Fibroblast of lung (primary cell): ENCODE measurements around the gene SUPT5H. TPM values are rescaled to one million over a fixed set of nuclear protein-coding genes. Genes with fewer than 3 reads are reported as not detected.

Experiments used
- DNase-seq, 2 donors: peaks; one replicate each; pipeline versions ENCODE4 v3.0.0 to v3.0.0-alpha.2; 2010; ENCODE audit warnings: low read depth in 2 of 2
- H2AFZ ChIP-seq: 2 replicates; pipeline ENCODE4 v1.5.1; 2012; ENCODE audit warnings: low read length, control low read depth, inconsistent platforms
- H3K27ac ChIP-seq: 2 replicates; pipeline ENCODE4 v1.5.1; 2011; ENCODE audit warnings: low read length, control low read depth; ENCODE audit not compliant: insufficient read depth
- H3K27me3 ChIP-seq: 2 replicates; pipeline ENCODE4 v1.5.1; 2011; ENCODE audit warnings: mild to moderate bottlenecking, low read length; ENCODE audit not compliant: control insufficient read depth, insufficient read depth
- H3K36me3 ChIP-seq: 2 replicates; pipeline ENCODE4 v1.5.1; 2011; ENCODE audit warnings: low read length; ENCODE audit not compliant: control insufficient read depth, insufficient read depth
- H3K4me1 ChIP-seq: 2 replicates; pipeline ENCODE4 v1.5.1; 2011; ENCODE audit warnings: low read length; ENCODE audit not compliant: control insufficient read depth, insufficient read depth; ENCODE audit errors: extremely low read depth
- H3K4me2 ChIP-seq: 2 replicates; pipeline ENCODE4 v1.5.1; 2011; ENCODE audit warnings: low read length, control low read depth; ENCODE audit not compliant: insufficient read depth; ENCODE audit errors: extremely low read depth
- H3K4me3 ChIP-seq, 4 experiments: fragments of 200-600 bp in 1 of 4; sonication (generic) in 1 of 4; replicated peaks in 1 of 4; 2 replicates each; pipeline ENCODE4 v1.5.1; 2011 to 2016; ENCODE audit warnings: low read length in 4 of 4, low read depth in 3 of 4, mild to moderate bottlenecking in 3 of 4, control low read depth in 2 of 4, inconsistent platforms in 1 of 4, mixed read lengths in 1 of 4; ENCODE audit not compliant: insufficient read depth in 1 of 4; ENCODE audit errors: control extremely low read depth in 1 of 4
- H3K79me2 ChIP-seq: 2 replicates; pipeline ENCODE4 v1.5.1; 2012; ENCODE audit warnings: mild to moderate bottlenecking, low read length, inconsistent platforms; ENCODE audit not compliant: control insufficient read depth, insufficient read depth
- H3K9ac ChIP-seq: 2 replicates; pipeline ENCODE4 v1.5.1; 2011; ENCODE audit warnings: mild to moderate bottlenecking, low read length, control low read depth; ENCODE audit not compliant: insufficient read depth
- H3K9me3 ChIP-seq: 2 replicates; pipeline ENCODE4 v1.5.1; 2012; ENCODE audit warnings: low read depth, low read length; ENCODE audit not compliant: control insufficient read depth, insufficient read depth
- H4K20me1 ChIP-seq: 2 replicates; pipeline ENCODE4 v1.5.1; 2011; ENCODE audit warnings: low read length; ENCODE audit not compliant: control insufficient read depth, insufficient read depth; ENCODE audit errors: extremely low read depth
- EZH2 ChIP-seq: IDR thresholded peaks from 2 replicates; pipeline ENCODE4 v1.5.1; 2012; ENCODE audit warnings: low read length, control low read depth, mild to moderate bottlenecking; ENCODE audit errors: missing control alignments
- polyA plus RNA-seq, 2 donors: library from polyadenylated mRNA; depleted of rRNA in 1 of 2; stranded (reverse) in 1 of 2; unstranded in 1 of 2; fragments of >200 nt; gene quantifications; 2 replicates each; pipeline ENCODE4 v1.2.1, GENCODE V29; 2011 to 2012; ENCODE audit warnings: missing spikeins in 1 of 2
- total RNA-seq: library from RNA; depleted of rRNA; stranded (reverse); fragments of >200 nt; gene quantifications from 2 replicates; pipeline ENCODE4 v1.2.1, GENCODE V29; 2014
- TF ChIP-seq, protein P1 (sequence below), 2 donors: IDR thresholded peaks in 1 of 2; conservative IDR thresholded peaks in 1 of 2; 1 replicate in 1 of 2; 2 replicates in 1 of 2; pipeline ENCODE4 v1.5.1; 2011 to 2012; ENCODE audit warnings: low read length in 2 of 2, control low read depth in 1 of 2, inconsistent platforms in 1 of 2, low read depth in 1 of 2, mild to moderate bottlenecking in 1 of 2

The SUPT5H gene
- total and polyA plus RNA-seq, 2 donors (not counting 1 experiment from before 2014, with no cell fraction given): 50.2 to 77.8 TPM

DNA sequence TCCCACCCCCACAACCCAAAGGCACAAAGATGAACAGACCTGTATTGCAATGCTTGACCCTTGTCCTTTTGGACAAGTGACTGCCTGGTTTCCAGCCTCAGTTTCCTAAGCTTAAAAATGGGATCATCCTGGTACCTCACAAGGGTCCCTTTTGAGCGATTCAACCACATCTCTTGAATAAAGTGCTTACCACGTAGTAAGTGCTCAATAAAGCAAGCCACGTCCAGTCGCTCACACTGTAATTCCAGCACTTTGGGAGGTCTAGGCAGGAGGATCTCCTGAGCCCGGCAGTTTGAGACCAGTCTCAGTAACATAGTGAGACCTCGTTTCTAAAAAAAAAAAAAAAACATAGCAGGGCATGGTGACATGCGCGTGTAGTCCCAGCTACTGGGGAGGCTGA lies 54.5 kb downstream of the SUPT5H start:
- no peaks in the 10 kb centered on the region for H3K36me3 ChIP-seq
- H3K4me3 ChIP-seq: no peak overlapping the region
- no peak overlapping the region for H2AFZ ChIP-seq
- DNase-seq: no peak
- H3K9me3 ChIP-seq: no peaks in the 10 kb centered on the region
- H3K79me2 ChIP-seq: no peaks in the 10 kb centered on the region
- TF ChIP-seq EZH2: no peak
- TF ChIP-seq, protein P1, sequence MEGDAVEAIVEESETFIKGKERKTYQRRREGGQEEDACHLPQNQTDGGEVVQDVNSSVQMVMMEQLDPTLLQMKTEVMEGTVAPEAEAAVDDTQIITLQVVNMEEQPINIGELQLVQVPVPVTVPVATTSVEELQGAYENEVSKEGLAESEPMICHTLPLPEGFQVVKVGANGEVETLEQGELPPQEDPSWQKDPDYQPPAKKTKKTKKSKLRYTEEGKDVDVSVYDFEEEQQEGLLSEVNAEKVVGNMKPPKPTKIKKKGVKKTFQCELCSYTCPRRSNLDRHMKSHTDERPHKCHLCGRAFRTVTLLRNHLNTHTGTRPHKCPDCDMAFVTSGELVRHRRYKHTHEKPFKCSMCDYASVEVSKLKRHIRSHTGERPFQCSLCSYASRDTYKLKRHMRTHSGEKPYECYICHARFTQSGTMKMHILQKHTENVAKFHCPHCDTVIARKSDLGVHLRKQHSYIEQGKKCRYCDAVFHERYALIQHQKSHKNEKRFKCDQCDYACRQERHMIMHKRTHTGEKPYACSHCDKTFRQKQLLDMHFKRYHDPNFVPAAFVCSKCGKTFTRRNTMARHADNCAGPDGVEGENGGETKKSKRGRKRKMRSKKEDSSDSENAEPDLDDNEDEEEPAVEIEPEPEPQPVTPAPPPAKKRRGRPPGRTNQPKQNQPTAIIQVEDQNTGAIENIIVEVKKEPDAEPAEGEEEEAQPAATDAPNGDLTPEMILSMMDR (conservative IDR thresholded peaks at IDR 0.05 in 1 of 2, IDR thresholded peaks at IDR 0.05 in 1 of 2; ENCODE audit: low read depth in 1 of 2, low read length in 2 of 2): no peak
- H3K27me3 ChIP-seq: peaks cover 27% of the 10 kb centered on the region
- no peaks in the 10 kb centered on the region for H3K4me1 ChIP-seq
- no peaks in the 10 kb centered on the region for H4K20me1 ChIP-seq
- H3K9ac ChIP-seq: no peak overlapping the region
- H3K27ac ChIP-seq: no peak overlapping the region
- no peak overlapping the region for H3K4me2 ChIP-seq

DNA sequence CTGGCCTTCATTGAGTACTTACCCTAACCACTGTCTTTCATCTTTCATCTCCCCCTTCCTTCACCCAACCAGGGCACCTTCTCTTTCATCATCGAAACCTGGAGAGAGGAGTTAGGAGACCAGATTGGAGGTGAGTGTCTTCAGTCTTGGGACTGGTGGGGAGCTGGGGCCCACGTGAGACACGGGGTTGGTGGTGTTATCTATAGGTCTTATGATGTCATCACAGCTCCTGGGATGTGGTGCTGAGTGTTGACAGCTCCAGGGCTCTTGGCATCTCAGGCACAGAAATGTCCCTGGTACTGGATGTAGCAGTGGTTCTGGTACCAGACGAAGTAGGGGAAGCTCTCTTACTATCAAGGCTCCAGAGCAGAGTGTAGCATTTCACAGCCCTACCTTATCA lies 55.2 kb downstream of the SUPT5H start:
- DNase-seq: no peak
- H4K20me1 ChIP-seq: no peaks in the 10 kb centered on the region
- peaks cover 27% of the 10 kb centered on the region for H3K27me3 ChIP-seq
- H3K9me3 ChIP-seq: no peaks in the 10 kb centered on the region
- no peak overlapping the region for H3K4me3 ChIP-seq
- no peak overlapping the region for H2AFZ ChIP-seq
- no peaks in the 10 kb centered on the region for H3K4me1 ChIP-seq
- H3K27ac ChIP-seq: no peak overlapping the region
- H3K9ac ChIP-seq: no peak overlapping the region
- TF ChIP-seq, protein P1 (conservative IDR thresholded peaks at IDR 0.05 in 1 of 2, IDR thresholded peaks at IDR 0.05 in 1 of 2; ENCODE audit: low read depth in 1 of 2, low read length in 2 of 2): no peak
- no peak for TF ChIP-seq EZH2
- no peak overlapping the region for H3K4me2 ChIP-seq
- no peaks in the 10 kb centered on the region for H3K79me2 ChIP-seq
- H3K36me3 ChIP-seq: no peaks in the 10 kb centered on the region

DNA sequence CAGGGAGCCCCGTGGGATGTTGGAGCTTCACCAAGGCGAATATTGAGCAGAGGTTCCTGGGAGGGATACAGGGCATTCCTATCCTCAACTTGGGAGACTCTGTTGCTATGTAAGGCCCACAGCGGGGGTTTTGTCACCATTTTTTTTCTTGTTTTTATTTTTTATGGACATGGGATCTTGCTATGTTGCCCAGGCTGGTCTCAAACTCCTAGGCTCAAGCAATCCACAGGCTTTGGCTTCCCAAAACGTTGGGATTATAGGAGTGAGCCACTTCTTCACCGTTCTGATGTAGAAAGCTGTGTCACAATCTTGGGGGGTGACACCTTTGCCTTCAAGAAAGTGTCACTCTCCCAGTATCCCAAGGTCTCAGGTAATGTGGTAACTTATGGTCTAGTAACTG lies 56.0 kb downstream of the SUPT5H start:
- Histone ChIP-seq H3K4me1 (no peaks in the 10 kb centered on the region), H2AFZ (no peak overlapping the region), H3K36me3 (no peaks in the 10 kb centered on the region), H3K4me3 (no peak overlapping the region), H3K9ac (no peak overlapping the region), H3K9me3 (no peaks in the 10 kb centered on the region), H4K20me1 (no peaks in the 10 kb centered on the region), H3K79me2 (no peaks in the 10 kb centered on the region), H3K27me3 (peaks cover 30% of the 10 kb centered on the region), H3K4me2 (no peak overlapping the region), H3K27ac (no peak overlapping the region)
- DNase-seq: no peak
- no peak for TF ChIP-seq EZH2
- TF ChIP-seq, protein P1 (conservative IDR thresholded peaks at IDR 0.05 in 1 of 2, IDR thresholded peaks at IDR 0.05 in 1 of 2; ENCODE audit: low read depth in 1 of 2, low read length in 2 of 2): no peak
